GM18505 (cell line): Measurements from ENCODE around the gene NDUFS8.

Experiments
- ATAC-seq: cut with Tn5 transposase; IDR thresholded peaks from one replicate; pipeline ENCODE4 v1.9.1; 2021; ENCODE audit not compliant: unreplicated experiment
- POLR2A ChIP-seq: IDR thresholded peaks from 4 replicates; pipeline ENCODE4 v1.6.1; 2011; ENCODE audit warnings: borderline replicate concordance; ENCODE audit not compliant: insufficient read depth, insufficient read length; ENCODE audit errors: extremely low read depth

NDUFS8 gene

GRCh38 chr11:68039526-68040086, 9.1 kb downstream of the NDUFS8 start:
- no peak for TF ChIP-seq POLR2A
- no peak for ATAC-seq

DNA sequence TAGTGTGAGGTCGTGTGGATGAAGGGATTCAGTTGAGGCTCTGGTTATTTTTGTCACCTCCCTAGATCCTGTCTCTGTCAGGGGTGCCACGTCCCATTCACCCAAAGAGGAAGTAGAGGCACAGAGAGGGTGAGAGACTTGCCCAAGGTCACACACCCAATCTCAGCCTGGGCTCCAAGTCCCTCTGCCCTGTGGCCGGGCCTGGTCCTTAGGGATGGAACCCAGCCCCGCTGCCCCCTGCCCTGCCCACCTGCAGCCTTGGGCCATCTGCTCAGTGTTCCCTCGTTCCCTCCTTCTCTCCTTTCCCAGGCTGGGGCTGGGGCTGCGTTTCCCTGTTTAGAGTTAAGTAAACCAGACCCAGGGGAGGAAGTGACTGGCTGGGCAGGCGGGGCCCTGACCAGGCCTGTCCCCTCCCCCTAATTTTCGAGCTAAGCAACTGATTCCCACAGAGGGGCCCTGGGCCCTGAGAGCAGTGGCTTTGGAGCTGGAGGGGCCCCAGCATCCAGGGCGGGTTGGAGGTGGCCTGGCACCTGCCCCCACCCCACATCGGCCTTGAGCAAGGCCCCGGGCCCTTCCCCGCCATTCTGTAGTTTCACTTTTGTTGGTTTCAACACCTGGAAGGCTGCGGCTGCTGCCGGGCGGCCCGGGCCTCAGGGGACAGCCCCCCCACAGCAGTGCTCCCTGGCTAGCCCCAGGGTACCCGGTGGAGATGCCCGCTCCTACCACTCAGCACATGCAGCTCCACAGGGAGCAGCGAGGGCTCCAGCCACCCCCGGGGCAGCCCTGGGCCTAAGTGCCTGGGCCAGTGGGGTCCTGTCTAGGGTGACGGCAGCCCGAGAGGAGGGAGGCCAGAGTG, 9.8 kb downstream of the NDUFS8 start:
- ATAC-seq = no peak
- peak; percentile 45 for TF ChIP-seq POLR2A

DNA sequence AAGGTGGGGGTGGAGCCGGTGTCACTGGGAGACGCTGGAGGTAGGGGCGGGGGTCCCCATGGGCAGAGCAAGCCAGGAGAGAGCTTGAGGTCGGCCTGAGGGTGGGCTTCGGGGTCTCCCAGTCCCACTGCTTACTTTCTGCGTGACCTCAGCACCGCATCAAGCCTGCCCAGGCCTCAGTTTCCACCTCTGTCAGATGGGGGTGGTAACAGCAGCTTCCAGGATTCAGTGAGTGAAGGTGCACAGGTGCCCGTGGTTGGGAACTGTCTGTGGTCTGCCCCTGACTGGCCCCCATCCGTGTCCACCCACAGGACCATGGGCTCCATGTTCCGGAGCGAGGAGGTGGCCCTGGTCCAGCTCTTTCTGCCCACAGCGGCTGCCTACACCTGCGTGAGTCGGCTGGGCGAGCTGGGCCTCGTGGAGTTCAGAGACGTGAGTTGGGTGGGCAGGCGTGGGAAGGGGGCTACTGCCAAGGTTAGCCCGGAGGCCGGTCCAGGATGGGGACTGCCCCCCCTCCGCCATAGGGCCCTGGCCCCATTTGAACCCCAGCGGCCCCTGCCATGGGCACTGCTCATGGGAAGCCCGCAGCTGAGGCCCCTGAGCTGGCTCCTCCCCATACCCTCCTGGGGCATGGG, 10.6 kb downstream of the NDUFS8 start:
- ATAC-seq = no peak

DNA sequence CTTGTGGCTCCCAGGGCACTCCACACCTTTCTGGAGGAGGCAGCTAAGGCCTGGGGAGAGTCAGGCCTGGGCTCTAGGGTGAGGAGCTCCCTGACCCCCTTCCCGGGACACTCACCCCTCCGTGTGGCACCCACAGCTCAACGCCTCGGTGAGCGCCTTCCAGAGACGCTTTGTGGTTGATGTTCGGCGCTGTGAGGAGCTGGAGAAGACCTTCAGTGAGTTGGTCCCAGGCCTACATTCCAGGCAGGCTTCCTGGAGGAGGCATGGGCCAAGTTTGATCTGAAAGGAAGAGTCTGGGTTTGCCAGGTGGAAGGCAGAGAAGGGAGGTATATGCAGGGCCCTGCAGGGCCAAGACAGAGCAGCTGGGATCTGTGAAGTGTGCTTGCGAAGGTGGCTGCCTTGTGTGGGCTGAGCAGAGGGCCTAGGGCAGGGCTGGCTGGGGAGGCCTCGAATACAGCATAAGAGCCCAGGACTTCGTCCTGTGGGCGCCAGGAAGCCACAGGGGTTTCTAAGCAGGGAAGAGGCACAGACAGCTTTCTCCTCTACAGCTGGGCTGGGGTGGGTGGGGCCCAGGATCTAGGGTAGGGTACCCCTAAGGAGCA, 11.2 kb downstream of the NDUFS8 start:
- no peak for TF ChIP-seq POLR2A
- no peak for ATAC-seq

More for the DNA sequence above, 10.6 kb downstream of the NDUFS8 start:
- TF ChIP-seq POLR2A = no peak

DNA sequence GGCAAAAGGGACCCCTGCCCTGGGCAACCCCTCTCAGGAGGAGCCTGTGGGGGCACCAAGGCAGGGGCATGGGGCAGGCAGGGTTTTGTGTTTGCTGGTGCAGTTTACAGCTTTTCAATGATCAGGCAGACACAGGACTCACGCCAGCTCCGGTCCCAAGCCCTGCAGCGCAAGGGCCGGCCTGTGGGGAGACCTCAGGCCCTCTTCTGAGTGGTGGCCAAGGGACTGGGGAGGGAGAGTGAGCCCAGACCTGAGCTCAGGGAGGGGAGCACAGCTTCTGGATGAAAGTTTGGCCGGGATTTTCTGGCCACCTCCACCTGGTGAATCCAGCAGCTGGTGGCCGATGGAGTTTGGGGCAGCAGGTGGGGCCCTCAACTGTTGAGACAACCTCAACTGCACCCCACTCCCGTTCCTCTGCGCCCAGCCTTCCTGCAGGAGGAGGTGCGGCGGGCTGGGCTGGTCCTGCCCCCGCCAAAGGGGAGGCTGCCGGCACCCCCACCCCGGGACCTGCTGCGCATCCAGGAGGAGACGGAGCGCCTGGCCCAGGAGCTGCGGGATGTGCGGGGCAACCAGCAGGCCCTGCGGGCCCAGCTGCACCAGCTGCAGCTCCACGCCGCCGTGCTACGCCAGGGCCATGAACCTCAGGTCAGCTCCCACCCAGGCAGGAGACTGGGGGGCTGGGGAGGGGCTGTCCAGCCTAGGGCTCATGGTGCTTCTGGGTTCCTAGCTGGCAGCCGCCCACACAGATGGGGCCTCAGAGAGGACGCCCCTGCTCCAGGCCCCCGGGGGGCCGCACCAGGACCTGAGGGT, 11.9 kb downstream of the NDUFS8 start:
- no peak for TF ChIP-seq POLR2A
- ATAC-seq = no peak

- ATAC-seq = no peak
- TF ChIP-seq POLR2A = no peak
These were observed 12.5 kb downstream of the NDUFS8 start for GRCh38 chr11:68043029-68043348.

DNA sequence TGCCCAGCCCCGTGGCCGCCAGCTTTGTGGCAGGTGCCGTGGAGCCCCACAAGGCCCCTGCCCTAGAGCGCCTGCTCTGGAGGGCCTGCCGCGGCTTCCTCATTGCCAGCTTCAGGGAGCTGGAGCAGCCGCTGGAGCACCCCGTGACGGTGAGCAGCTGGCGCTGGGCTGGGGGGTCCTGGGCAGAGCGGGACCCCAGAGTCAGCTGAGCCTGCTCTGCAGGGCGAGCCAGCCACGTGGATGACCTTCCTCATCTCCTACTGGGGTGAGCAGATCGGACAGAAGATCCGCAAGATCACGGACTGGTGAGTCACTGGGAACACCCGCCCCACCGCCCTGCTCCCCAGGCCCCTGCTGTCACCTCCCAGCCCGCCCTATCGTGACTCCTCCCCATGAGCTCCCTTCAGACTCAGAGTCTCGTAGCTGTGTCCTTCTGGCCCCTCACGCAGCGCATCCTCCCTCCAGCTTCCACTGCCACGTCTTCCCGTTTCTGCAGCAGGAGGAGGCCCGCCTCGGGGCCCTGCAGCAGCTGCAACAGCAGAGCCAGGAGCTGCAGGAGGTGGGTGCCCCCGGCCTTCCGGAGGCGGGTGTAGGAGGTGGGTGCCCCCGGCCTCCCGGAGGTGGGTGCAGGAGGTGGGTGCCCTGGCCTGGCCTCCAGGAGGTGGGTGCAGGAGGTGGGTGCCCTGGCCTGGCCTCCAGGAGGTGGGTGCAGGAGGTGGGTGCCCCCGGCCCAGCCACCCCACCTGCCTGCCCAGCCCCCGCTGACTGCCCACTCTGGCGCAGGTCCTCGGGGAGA, 13.1 kb downstream of the NDUFS8 start:
- ATAC-seq = no peak
- no peak for TF ChIP-seq POLR2A

DNA sequence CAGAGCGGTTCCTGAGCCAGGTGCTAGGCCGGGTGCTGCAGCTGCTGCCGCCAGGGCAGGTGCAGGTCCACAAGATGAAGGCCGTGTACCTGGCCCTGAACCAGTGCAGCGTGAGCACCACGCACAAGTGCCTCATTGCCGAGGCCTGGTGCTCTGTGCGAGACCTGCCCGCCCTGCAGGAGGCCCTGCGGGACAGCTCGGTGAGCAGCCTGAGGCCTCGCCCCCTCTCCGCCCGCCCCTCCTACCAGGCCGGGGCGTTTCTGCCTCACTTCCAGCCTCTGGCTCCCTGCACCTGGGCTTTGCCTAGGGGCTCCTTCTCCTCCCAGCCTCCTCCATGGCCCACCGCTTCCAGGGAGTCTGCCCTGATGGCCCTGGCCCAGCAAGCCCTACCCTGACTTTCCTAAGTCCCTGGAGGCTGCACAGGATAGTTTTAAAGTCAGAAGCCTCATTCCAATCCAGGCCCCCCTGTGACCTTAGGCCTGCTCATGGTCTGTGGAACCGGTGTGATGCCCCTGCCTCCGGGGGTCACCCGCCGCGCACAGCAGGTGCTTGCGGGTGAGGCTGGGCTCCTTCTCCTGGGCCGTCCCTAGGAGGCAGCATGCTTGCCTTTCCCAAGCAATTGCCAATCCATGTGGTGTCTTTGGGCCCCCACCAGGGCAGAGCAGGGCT, 13.8 kb downstream of the NDUFS8 start:
- ATAC-seq = no peak
- no peak for TF ChIP-seq POLR2A

- no peak for ATAC-seq
- TF ChIP-seq POLR2A = no peak
These were observed 14.4 kb downstream of the NDUFS8 start for GRCh38 chr11:68044898-68045351.

GRCh38 chr11:68047437-68048290, 17.2 kb downstream of the NDUFS8 start:
- ATAC-seq = no peak
- TF ChIP-seq POLR2A = no peak
